H9 (cell line): ENCODE measurements around the gene MAP1LC3B. TPM values are rescaled to one million over a fixed set of nuclear protein-coding genes. Genes with fewer than 3 reads are reported as not detected.

Experiments
- DNase-seq: peaks from one replicate; pipeline ENCODE4 v3.0.0-alpha.2; 2017
- H2AFZ ChIP-seq: one replicate; pipeline ENCODE4 v1.6.1; 2013; ENCODE audit warnings: mild to moderate bottlenecking, low read length, control low read depth, moderate library complexity
- H2AK5ac ChIP-seq: 2 replicates; pipeline ENCODE4 v1.6.1; 2013; ENCODE audit warnings: low read length, control low read depth, mixed read lengths; ENCODE audit not compliant: insufficient read length
- H2BK120ac ChIP-seq: one replicate; pipeline ENCODE4 v1.6.1; 2013; ENCODE audit warnings: low read depth, mild to moderate bottlenecking, low read length, control low read depth, inconsistent platforms; ENCODE audit not compliant: poor library complexity, severe bottlenecking
- H2BK12ac ChIP-seq: 2 replicates; pipeline ENCODE4 v1.6.1; 2013; ENCODE audit warnings: low read length, control low read depth, mixed read lengths, low read depth; ENCODE audit not compliant: insufficient read length
- H2BK15ac ChIP-seq: 2 replicates; pipeline ENCODE4 v1.6.1; 2013; ENCODE audit warnings: low read depth, low read length, control low read depth
- H2BK20ac ChIP-seq: one replicate; pipeline ENCODE4 v1.6.1; 2013; ENCODE audit warnings: low read depth, mild to moderate bottlenecking, low read length, control low read depth, inconsistent platforms; ENCODE audit not compliant: poor library complexity, severe bottlenecking
- H2BK5ac ChIP-seq: 2 replicates; pipeline ENCODE4 v1.6.1; 2013; ENCODE audit warnings: low read length, control low read depth, mixed read lengths; ENCODE audit not compliant: insufficient read length
- H3K14ac ChIP-seq: 2 replicates; pipeline ENCODE4 v1.6.1; 2013; ENCODE audit warnings: low read length, control low read depth; ENCODE audit not compliant: insufficient read depth
- H3K18ac ChIP-seq: 2 replicates; pipeline ENCODE4 v1.6.1; 2013; ENCODE audit warnings: low read depth, mild to moderate bottlenecking, mixed read lengths, low read length, control low read depth; ENCODE audit not compliant: insufficient read length
- H3K23ac ChIP-seq: 2 replicates; pipeline ENCODE4 v1.6.1; 2013; ENCODE audit warnings: low read length, control low read depth, mixed read lengths, low read depth; ENCODE audit not compliant: insufficient read length
- H3K23me2 ChIP-seq: 2 replicates; pipeline ENCODE4 v1.6.1; 2013; ENCODE audit warnings: low read depth, mild to moderate bottlenecking, mixed read lengths, low read length, control low read depth; ENCODE audit not compliant: insufficient read length, poor library complexity, severe bottlenecking
- H3K27ac ChIP-seq: 2 replicates; pipeline ENCODE4 v1.5.1; 2013; ENCODE audit warnings: low read length, control low read depth, mixed read lengths, low read depth; ENCODE audit not compliant: insufficient read length
- H3K27me3 ChIP-seq: 2 replicates; pipeline ENCODE4 v1.6.1; 2013; ENCODE audit warnings: low read length, control low read depth, inconsistent platforms; ENCODE audit not compliant: insufficient read depth
- H3K4ac ChIP-seq: 2 replicates; pipeline ENCODE4 v1.6.1; 2013; ENCODE audit warnings: low read depth, mild to moderate bottlenecking, control low read depth, inconsistent platforms, low read length, moderate library complexity
- H3K4me1 ChIP-seq: 2 replicates; pipeline ENCODE4 v1.6.1; 2013; ENCODE audit warnings: low read length, control low read depth, inconsistent platforms; ENCODE audit not compliant: insufficient read depth
- H3K4me2 ChIP-seq: 2 replicates; pipeline ENCODE4 v1.6.1; 2013; ENCODE audit warnings: low read length, control low read depth, mixed read lengths; ENCODE audit not compliant: insufficient read length, insufficient read depth
- H3K56ac ChIP-seq: 2 replicates; pipeline ENCODE4 v1.6.1; 2013; ENCODE audit warnings: low read depth, mild to moderate bottlenecking, mixed read lengths, low read length, control low read depth; ENCODE audit not compliant: insufficient read length
- H3K79me1 ChIP-seq: 2 replicates; pipeline ENCODE4 v1.6.1; 2013; ENCODE audit warnings: low read depth, mild to moderate bottlenecking, moderate library complexity, low read length, control low read depth, inconsistent platforms; ENCODE audit not compliant: insufficient read depth, poor library complexity, severe bottlenecking
- H3K79me2 ChIP-seq: 2 replicates; pipeline ENCODE4 v1.6.1; 2013; ENCODE audit warnings: low read length, control low read depth, inconsistent platforms; ENCODE audit not compliant: insufficient read depth
- H3K9ac ChIP-seq: 2 replicates; pipeline ENCODE4 v1.6.1; 2013; ENCODE audit warnings: low read length, control low read depth, mixed read lengths; ENCODE audit not compliant: insufficient read length; ENCODE audit errors: extremely low read depth
- H3K9me3 ChIP-seq: one replicate; pipeline ENCODE4 v1.6.1; 2013; ENCODE audit warnings: low read depth, low read length, inconsistent platforms; ENCODE audit not compliant: control insufficient read depth
- H3T11ph ChIP-seq: one replicate; pipeline ENCODE4 v1.6.1; 2013; ENCODE audit warnings: mild to moderate bottlenecking, low read length, control low read depth, inconsistent platforms
- H4K20me1 ChIP-seq: one replicate; pipeline ENCODE4 v1.6.1; 2013; ENCODE audit not compliant: control insufficient read depth, insufficient read length, insufficient read depth
- H4K5ac ChIP-seq: 2 replicates; pipeline ENCODE4 v1.6.1; 2013; ENCODE audit warnings: low read depth, mild to moderate bottlenecking, mixed read lengths, low read length, control low read depth; ENCODE audit not compliant: insufficient read length
- H4K8ac ChIP-seq: replicated peaks from 2 replicates; pipeline ENCODE4 v1.6.1; 2013; ENCODE audit warnings: low read length, control low read depth, mixed read lengths, low read depth; ENCODE audit not compliant: insufficient read length
- H4K91ac ChIP-seq: 2 replicates; pipeline ENCODE4 v1.6.1; 2013; ENCODE audit warnings: low read depth, mild to moderate bottlenecking, moderate library complexity, mixed read lengths, low read length, control low read depth; ENCODE audit not compliant: insufficient read length
- H3K27ac Mint-ChIP-seq, 3 experiments: 2 replicates in 2 of 3; 3 replicates in 1 of 3; pipeline ENCODE4 v1.8.0; 2020 to 2021; ENCODE audit warnings: mixed read lengths in 3 of 3, mild to moderate bottlenecking in 1 of 3, moderate library complexity in 1 of 3
- H3K27me3 Mint-ChIP-seq: 2 replicates; pipeline ENCODE4 v1.8.0; 2021; ENCODE audit warnings: low read depth, mild to moderate bottlenecking, moderate library complexity, mixed read lengths
- H3K36me3 Mint-ChIP-seq, 3 experiments: 2 replicates in 2 of 3; 3 replicates in 1 of 3; pipeline ENCODE4 v1.8.0; 2020 to 2021; ENCODE audit warnings: low read depth in 3 of 3, mixed read lengths in 3 of 3; ENCODE audit not compliant: insufficient read depth in 1 of 3
- H3K4me1 Mint-ChIP-seq, 2 experiments: 2 replicates each; pipeline ENCODE4 v1.8.0; 2020; ENCODE audit warnings: mixed read lengths in 2 of 2
- H3K4me3 Mint-ChIP-seq, 2 experiments: 2 replicates in 1 of 2; 3 replicates in 1 of 2; pipeline ENCODE4 v1.8.0; 2020 to 2021; ENCODE audit warnings: mild to moderate bottlenecking in 2 of 2, mixed read lengths in 2 of 2, moderate library complexity in 1 of 2
- H3K9me3 Mint-ChIP-seq, 2 experiments: 2 replicates in 1 of 2; 3 replicates in 1 of 2; pipeline ENCODE4 v1.8.0; 2020; ENCODE audit warnings: mild to moderate bottlenecking in 2 of 2, mixed read lengths in 2 of 2, moderate library complexity in 1 of 2
- WGBS: extraction: QIAGEN DNeasy Blood & Tissue Kit; methylation state at CpG from one replicate; pipeline ENCODE4 v1.1.7; 2013; ENCODE audit warnings: missing lambda C conversion rate, low lambda C conversion rate, mixed read lengths; ENCODE audit not compliant: insufficient read length; ENCODE audit errors: extremely low coverage; 5-methylcytosine and 5-hydroxymethylcytosine counted together
- total RNA-seq: library from RNA; stranded (reverse); gene quantifications from 2 replicates; pipeline ENCODE4 v1.2.1, GENCODE V29; 2021
- TF ChIP-seq, protein P1 (sequence below): fragments of 200-600 bp; sonication (generic); conservative IDR thresholded peaks from 3 replicates; pipeline ENCODE4 v1.8.0; 2021; ENCODE audit warnings: antibody characterized with exemption, mild to moderate bottlenecking

Gene MAP1LC3B
- total RNA-seq, 1 experiment from 2014 or later: 47.1 TPM

DNA sequence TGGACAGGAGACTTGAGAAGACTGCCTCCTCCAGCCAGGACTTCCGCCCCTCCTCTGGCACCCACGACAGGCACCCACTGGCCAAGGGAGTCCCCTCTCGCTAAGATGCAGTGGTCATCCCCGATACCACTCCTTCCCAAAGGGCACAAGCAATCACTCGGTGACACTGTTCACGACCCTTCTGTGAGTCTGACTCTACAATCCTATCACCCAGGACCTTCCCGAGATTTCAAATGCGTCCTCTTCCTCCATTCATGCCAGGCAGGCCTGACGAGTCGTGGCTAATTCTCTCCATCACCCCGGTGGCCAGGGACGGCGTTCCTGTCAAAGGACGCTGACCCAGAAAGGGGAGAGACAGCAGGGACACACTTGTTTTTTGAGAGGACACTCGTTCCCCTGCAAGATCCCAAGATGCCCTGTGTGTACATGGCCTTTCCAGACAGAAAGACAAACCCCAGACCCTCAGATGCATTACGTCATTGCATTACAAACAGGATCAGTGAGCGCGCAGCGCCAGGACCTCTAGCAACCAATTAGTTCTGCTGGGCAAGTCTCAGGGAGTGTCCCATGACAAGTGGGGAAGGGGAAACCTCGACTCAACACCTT lies 20.8 kb upstream of the MAP1LC3B start:
- no peak overlapping the region for H2AK5ac ChIP-seq
- H3K27ac ChIP-seq: no peak overlapping the region
- peaks cover 8% of the 10 kb centered on the region for H3K79me1 ChIP-seq
- TF ChIP-seq, protein P1, sequence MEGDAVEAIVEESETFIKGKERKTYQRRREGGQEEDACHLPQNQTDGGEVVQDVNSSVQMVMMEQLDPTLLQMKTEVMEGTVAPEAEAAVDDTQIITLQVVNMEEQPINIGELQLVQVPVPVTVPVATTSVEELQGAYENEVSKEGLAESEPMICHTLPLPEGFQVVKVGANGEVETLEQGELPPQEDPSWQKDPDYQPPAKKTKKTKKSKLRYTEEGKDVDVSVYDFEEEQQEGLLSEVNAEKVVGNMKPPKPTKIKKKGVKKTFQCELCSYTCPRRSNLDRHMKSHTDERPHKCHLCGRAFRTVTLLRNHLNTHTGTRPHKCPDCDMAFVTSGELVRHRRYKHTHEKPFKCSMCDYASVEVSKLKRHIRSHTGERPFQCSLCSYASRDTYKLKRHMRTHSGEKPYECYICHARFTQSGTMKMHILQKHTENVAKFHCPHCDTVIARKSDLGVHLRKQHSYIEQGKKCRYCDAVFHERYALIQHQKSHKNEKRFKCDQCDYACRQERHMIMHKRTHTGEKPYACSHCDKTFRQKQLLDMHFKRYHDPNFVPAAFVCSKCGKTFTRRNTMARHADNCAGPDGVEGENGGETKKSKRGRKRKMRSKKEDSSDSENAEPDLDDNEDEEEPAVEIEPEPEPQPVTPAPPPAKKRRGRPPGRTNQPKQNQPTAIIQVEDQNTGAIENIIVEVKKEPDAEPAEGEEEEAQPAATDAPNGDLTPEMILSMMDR: no peak
- no peak overlapping the region for H2BK5ac ChIP-seq
- H3K23me2 ChIP-seq: no peaks in the 10 kb centered on the region
- H2BK120ac ChIP-seq: no peak overlapping the region
- no peak overlapping the region for H3K9ac ChIP-seq
- no peak overlapping the region for H2AFZ ChIP-seq
- no peak overlapping the region for H4K8ac ChIP-seq
- Mint-ChIP-seq H3K27ac (peak overlapping the region in 2 of 3 experiments; percentile 28 to 55; a peak in 3 of 7 replicates), H3K4me3 (no peak overlapping the region), H3K9me3 (no peaks in the 10 kb centered on the region), H3K27me3 (no peaks in the 10 kb centered on the region), H3K36me3 (peaks cover 0 to 6% (median 0%) of the 10 kb centered on the region in 3 experiments; a peak in 2 of 7 replicates), H3K4me1 (peaks cover 23% of the 10 kb centered on the region in 2 experiments)
- no peaks in the 10 kb centered on the region; the same call in 1 of the 2 replicates for H3K79me2 ChIP-seq
- no peak overlapping the region for H3K23ac ChIP-seq
- H2BK12ac ChIP-seq: no peak overlapping the region
- H2BK15ac ChIP-seq: no peak overlapping the region
- no peak overlapping the region for H2BK20ac ChIP-seq
- H4K20me1 ChIP-seq: no peaks in the 10 kb centered on the region
- no peak overlapping the region for H3K56ac ChIP-seq
- no peaks in the 10 kb centered on the region for H3K9me3 ChIP-seq
- WGBS: no CpG with 5 or more reads among the region's 20 CpGs
- H3K14ac ChIP-seq: no peak overlapping the region; the same call in 1 of the 2 replicates
- no peaks in the 10 kb centered on the region for H3K4me1 ChIP-seq
- no peak overlapping the region for H3K18ac ChIP-seq
- no peak overlapping the region for H4K91ac ChIP-seq
- H3K27me3 ChIP-seq: no peaks in the 10 kb centered on the region
- no peak for DNase-seq
- H3T11ph ChIP-seq: no peak overlapping the region
- no peak overlapping the region for H3K4me2 ChIP-seq
- no peak overlapping the region for H3K4ac ChIP-seq
- no peak overlapping the region for H4K5ac ChIP-seq
